Spleen (tissue), 11 donors: ENCODE data around the gene VSTM4. TPM values are rescaled to one million over a fixed set of nuclear protein-coding genes. Genes with fewer than 3 reads are reported as not detected.

Source experiments
- DNase-seq: peaks from one replicate; pipeline ENCODE4 v3.0.0-alpha.2; 2020
- H3K27ac ChIP-seq, 8 donors: fragments of 200-600 bp; sonication (generic) in 7 of 8; 1 replicate in 4 of 8; 2 replicates in 4 of 8; pipeline versions ENCODE4 v1.5.0 to v1.8.0; 2016 to 2021; ENCODE audit warnings: inconsistent platforms in 4 of 8, mild to moderate bottlenecking in 4 of 8, moderate library complexity in 1 of 8
- H3K27me3 ChIP-seq, 7 donors: fragments of 200-600 bp; sonication (generic) in 6 of 7; replicated peaks in 1 of 7; 1 replicate in 4 of 7; 2 replicates in 3 of 7; pipeline versions ENCODE4 v1.5.0 to v1.8.0; 2016 to 2021; ENCODE audit warnings: inconsistent platforms in 3 of 7, mild to moderate bottlenecking in 1 of 7
- H3K36me3 ChIP-seq, 6 donors: fragments of 200-600 bp; sonication (generic) in 5 of 6; 1 replicate in 4 of 6; 2 replicates in 2 of 6; pipeline versions ENCODE4 v1.5.0 to v1.8.0; 2016 to 2021; ENCODE audit warnings: inconsistent platforms in 2 of 6
- H3K4me1 ChIP-seq, 6 donors: fragments of 200-600 bp; sonication (generic) in 5 of 6; 1 replicate in 3 of 6; 2 replicates in 3 of 6; pipeline versions ENCODE4 v1.5.0 to v1.8.0; 2016 to 2021; ENCODE audit warnings: inconsistent platforms in 3 of 6
- H3K4me3 ChIP-seq, 8 donors: fragments of 200-600 bp; sonication (generic) in 7 of 8; 1 replicate in 4 of 8; 2 replicates in 4 of 8; pipeline versions ENCODE4 v1.5.0 to v1.8.0; 2016 to 2021; ENCODE audit warnings: inconsistent platforms in 4 of 8, mild to moderate bottlenecking in 4 of 8, moderate library complexity in 2 of 8
- H3K9me3 ChIP-seq, 8 donors: fragments of 200-600 bp; sonication (generic) in 7 of 8; 1 replicate in 4 of 8; 2 replicates in 4 of 8; pipeline versions ENCODE4 v1.5.0 to v1.8.0; 2016 to 2021; ENCODE audit warnings: inconsistent platforms in 4 of 8
- POLR2A ChIP-seq, 3 donors: fragments of 450-650 bp; IDR thresholded peaks; one replicate each; pipeline ENCODE4 v1.5.1; 2017; ENCODE audit warnings: antibody characterized with exemption in 3 of 3, mild to moderate bottlenecking in 1 of 3
- POLR2AphosphoS5 ChIP-seq, 3 donors: sonication (generic); formaldehyde crosslinking; IDR thresholded peaks; one replicate each; pipeline ENCODE4 v1.5.1; 2017; ENCODE audit warnings: antibody characterized with exemption in 3 of 3
- WGBS, 5 donors: extraction: QIAGEN DNeasy Blood & Tissue Kit in 3 of 5; methylation state at CpG; one replicate each; pipeline versions ENCODE4 v1.1.5 to v1.1.7; 2013 to 2018; 5-methylcytosine and 5-hydroxymethylcytosine counted together
- intact Hi-C: fragments of 100-400 bp; cut with DNase I; formaldehyde crosslinking; loops from one replicate; pipeline ENCODE4 v1.15.0; 2023; ENCODE audit warnings: low total_unique reads
- polyA plus RNA-seq, 3 donors: library from polyadenylated mRNA; stranded (reverse); fragments of 200-250 nt; gene quantifications; one replicate each; pipeline ENCODE4 v1.2.1, GENCODE V29; 2013
- total RNA-seq, 7 donors: library from RNA; depleted of rRNA in 3 of 7; stranded (reverse); fragments of >200 nt in 3 of 7; fragmentation: NEBNext Ultra II Directional in 4 of 7; extraction: Animal tissue kit (Norgen Biotek cat#: 25700) in 4 of 7; gene quantifications; one replicate each; pipeline versions ENCODE4 v1.1.0 to v1.2.1, GENCODE V29; 2016 to 2021
- TF ChIP-seq, protein P1 (sequence below), 11 experiments: fragments of 200-600 bp in 7 of 11; fragments of 450-650 bp in 4 of 11; sonication (generic) in 4 of 11; IDR thresholded peaks in 8 of 11; conservative IDR thresholded peaks in 3 of 11; 1 replicate in 7 of 11; 2 replicates in 4 of 11; pipeline versions ENCODE4 v1.4.0 to v1.8.0; 2016 to 2021; ENCODE audit warnings: antibody characterized with exemption in 11 of 11, inconsistent platforms in 4 of 11, mild to moderate bottlenecking in 1 of 11
- donor health status: healthy with polysubstance abuse.
- donor health status: DM: no; HTN: no; CAD: no; lungs with moderate emphysema.
- donor health status: DM: no; HTN: no; CAD: no.
- donor health status: Bipolar disorder and iron deficiency.
- donor health status: healthy.
- donor health status: DM: no; HTN: no; CAD: no.
- donor health status: DM: yes; HTN: yes; CAD: no.

VSTM4 gene
- total and polyA plus RNA-seq, 10 donors = 0.57 to 6.8 (median 3.1) TPM

DNA sequence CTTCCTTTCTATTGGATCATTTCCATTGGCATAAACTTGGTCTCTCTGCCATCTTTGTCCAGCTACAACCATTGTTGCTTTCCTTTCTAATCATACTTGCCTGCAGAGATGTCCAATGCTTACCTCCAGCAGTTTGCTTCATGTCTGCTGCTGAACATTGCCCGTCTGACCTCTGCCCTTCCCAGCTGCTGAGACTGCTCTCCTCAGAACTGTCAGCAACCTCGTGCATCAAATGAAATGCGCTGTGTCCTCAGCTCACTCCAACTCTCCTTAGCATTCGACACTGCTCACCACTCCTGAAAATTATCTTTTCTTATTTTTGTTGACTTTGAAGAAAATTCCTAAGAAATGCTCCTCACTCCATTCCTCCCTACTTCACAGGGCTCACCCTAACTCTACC lies 13.5 kb upstream of the VSTM4 start:
- TF ChIP-seq POLR2AphosphoS5 (IDR thresholded peaks at IDR 0.05) (no peak), POLR2A (IDR thresholded peaks at IDR 0.05) (no peak)
- TF ChIP-seq, protein P1, sequence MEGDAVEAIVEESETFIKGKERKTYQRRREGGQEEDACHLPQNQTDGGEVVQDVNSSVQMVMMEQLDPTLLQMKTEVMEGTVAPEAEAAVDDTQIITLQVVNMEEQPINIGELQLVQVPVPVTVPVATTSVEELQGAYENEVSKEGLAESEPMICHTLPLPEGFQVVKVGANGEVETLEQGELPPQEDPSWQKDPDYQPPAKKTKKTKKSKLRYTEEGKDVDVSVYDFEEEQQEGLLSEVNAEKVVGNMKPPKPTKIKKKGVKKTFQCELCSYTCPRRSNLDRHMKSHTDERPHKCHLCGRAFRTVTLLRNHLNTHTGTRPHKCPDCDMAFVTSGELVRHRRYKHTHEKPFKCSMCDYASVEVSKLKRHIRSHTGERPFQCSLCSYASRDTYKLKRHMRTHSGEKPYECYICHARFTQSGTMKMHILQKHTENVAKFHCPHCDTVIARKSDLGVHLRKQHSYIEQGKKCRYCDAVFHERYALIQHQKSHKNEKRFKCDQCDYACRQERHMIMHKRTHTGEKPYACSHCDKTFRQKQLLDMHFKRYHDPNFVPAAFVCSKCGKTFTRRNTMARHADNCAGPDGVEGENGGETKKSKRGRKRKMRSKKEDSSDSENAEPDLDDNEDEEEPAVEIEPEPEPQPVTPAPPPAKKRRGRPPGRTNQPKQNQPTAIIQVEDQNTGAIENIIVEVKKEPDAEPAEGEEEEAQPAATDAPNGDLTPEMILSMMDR (IDR thresholded peaks at IDR 0.05 in 8 of 11, conservative IDR thresholded peaks at IDR 0.05 in 3 of 11) = no peak
- H3K27ac ChIP-seq = no peak overlapping the region
- no peak overlapping the region for H3K4me3 ChIP-seq
- no peaks in the 10 kb centered on the region for H3K4me1 ChIP-seq
- no peak for DNase-seq
- H3K9me3 ChIP-seq = no peaks in the 10 kb centered on the region
- intact Hi-C loops = no loop called here
- H3K36me3 ChIP-seq = no peaks in the 10 kb centered on the region
- H3K27me3 ChIP-seq = peaks cover 0 to 16% (median 0%) of the 10 kb centered on the region in 7 donors
- whole genome bisulfite sequencing, 5 donors = 80 to 87% (median 83%) methylated on average over 4 of the region's 4 CpGs

DNA sequence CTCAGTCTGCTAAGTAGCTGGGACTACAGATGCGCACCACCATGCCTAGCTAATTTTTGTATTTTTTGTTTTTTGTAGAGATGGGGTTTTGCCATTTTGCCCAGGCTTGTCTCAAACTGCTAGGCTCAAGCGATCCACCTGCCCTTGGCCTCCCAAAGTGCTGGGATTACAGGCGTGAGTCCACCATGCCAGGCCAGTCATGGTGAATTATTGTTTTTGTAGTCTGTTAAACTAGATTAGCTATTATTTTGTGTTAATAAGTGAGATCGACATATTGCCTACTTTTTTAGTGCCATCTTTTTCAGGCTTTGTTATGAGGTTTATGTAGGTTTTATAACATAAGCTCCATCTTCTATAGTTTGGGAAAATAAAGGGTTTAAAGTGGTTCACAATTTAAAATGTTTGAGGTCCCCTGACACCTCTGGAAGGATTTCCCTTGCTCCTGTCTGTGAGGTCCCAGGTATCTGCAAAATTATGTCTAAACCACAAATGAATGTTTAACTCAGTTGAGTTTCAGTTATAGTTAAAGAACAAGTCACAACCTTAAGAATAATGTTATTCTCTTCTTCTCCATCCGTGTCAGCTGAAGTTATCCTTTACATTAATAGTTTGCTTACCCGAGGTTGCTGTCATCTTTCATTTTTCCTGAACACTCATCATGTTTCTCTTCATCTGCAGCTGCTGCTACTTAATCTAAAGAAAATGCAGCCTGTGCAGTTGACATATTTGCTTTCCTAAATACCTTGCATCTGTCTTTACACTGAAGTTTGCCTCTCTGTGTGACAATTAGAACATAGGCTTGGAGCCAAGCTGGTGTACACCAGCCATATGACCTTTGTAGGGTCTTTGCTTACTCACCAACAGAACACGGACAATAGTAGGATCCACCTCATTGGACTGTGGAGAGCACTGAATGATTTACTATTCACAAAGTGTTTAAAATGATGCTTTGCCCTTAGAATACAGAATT lies 8.9 kb upstream of the VSTM4 start:
- intact Hi-C loops = no loop called here
- H3K27ac ChIP-seq = no peak overlapping the region
- no peak overlapping the region for H3K4me3 ChIP-seq
- no peak for DNase-seq
- TF ChIP-seq, protein P1 (IDR thresholded peaks at IDR 0.05 in 8 of 11, conservative IDR thresholded peaks at IDR 0.05 in 3 of 11) = no peak
- TF ChIP-seq POLR2A (IDR thresholded peaks at IDR 0.05) (no peak), POLR2AphosphoS5 (IDR thresholded peaks at IDR 0.05) (no peak)
- H3K27me3 ChIP-seq = no peaks in the 10 kb centered on the region
- WGBS, 5 donors = 87 to 91% (median 90%) methylated on average over 7 of the region's 7 CpGs
- H3K4me1 ChIP-seq = no peaks in the 10 kb centered on the region
- H3K9me3 ChIP-seq = no peaks in the 10 kb centered on the region
- no peaks in the 10 kb centered on the region for H3K36me3 ChIP-seq

GRCh38 chr10:49120911-49121310 lies 5.6 kb upstream of the VSTM4 start:
- Histone ChIP-seq H3K4me3 (no peak overlapping the region), H3K27ac (no peak overlapping the region), H3K4me1 (no peaks in the 10 kb centered on the region), H3K36me3 (no peaks in the 10 kb centered on the region), H3K27me3 (peaks cover 0 to 14% (median 3%) of the 10 kb centered on the region in 7 donors), H3K9me3 (no peaks in the 10 kb centered on the region)
- no peak for DNase-seq
- intact Hi-C loops = no loop called here
- 70 to 85% (median 75%) methylated on average over 3 of the region's 3 CpGs for WGBS, 5 donors
- TF ChIP-seq POLR2A (IDR thresholded peaks at IDR 0.05) = no peak
- TF ChIP-seq, protein P1 (IDR thresholded peaks at IDR 0.05 in 8 of 11, conservative IDR thresholded peaks at IDR 0.05 in 3 of 11) = no peak

- no peaks in the 10 kb centered on the region for H3K9me3 ChIP-seq
- peaks cover 0 to 24% (median 11%) of the 10 kb centered on the region in 7 donors for H3K27me3 ChIP-seq
- TF ChIP-seq POLR2AphosphoS5 (IDR thresholded peaks at IDR 0.05) (no peak), POLR2A (IDR thresholded peaks at IDR 0.05) (no peak)
- TF ChIP-seq, protein P1 (IDR thresholded peaks at IDR 0.05 in 8 of 11, conservative IDR thresholded peaks at IDR 0.05 in 3 of 11) = no peak
- no peak overlapping the region for H3K4me3 ChIP-seq
- peaks cover 0 to 7% (median 3%) of the 10 kb centered on the region in 6 donors for H3K4me1 ChIP-seq
- no peak for DNase-seq
- H3K27ac ChIP-seq = no peak overlapping the region
- intact Hi-C loops = no loop called here
- no peaks in the 10 kb centered on the region for H3K36me3 ChIP-seq
- 58 to 81% (median 66%) methylated on average over 3 of the region's 3 CpGs for WGBS, 5 donors
Measured at GRCh38 chr10:49119746-49120145, 4.4 kb upstream of the VSTM4 start.
